ENCODE data around the gene LRCOL1. TPM values are rescaled to one million over a fixed set of nuclear protein-coding genes. Genes with fewer than 3 reads are reported as not detected.
A peak's percentile ranks its signal among the peaks of the same experiment; 100 is the strongest.

LRCOL1 gene
- total RNA-seq, 2 donors from 2014 or later = not detected

GRCh38 chr12:132615579-132616038 lies 5.2 kb upstream of the LRCOL1 start:
- no peak for DNase-seq (ENCODE audit: low spot score)
- peaks cover 3 to 35% of the 10 kb centered on the region in 2 donors for H3K9me3 ChIP-seq

GRCh38 chr12:132614861-132615578 lies 4.6 kb upstream of the LRCOL1 start:
- H3K27me3 ChIP-seq = peaks cover 26% of the 10 kb centered on the region in 2 donors
- peaks cover 3 to 35% of the 10 kb centered on the region in 2 donors for H3K9me3 ChIP-seq
- peak; percentile 84 for DNase-seq (ENCODE audit: low spot score)
- peak; percentile 69 to 92 for TF ChIP-seq CTCF (IDR thresholded peaks at IDR 0.05)
- H3K27ac ChIP-seq = no peak overlapping the region
- H3K4me3 ChIP-seq = no peak overlapping the region
- H3K4me1 ChIP-seq = peaks cover 0 to 4% of the 10 kb centered on the region in 2 donors
- no peaks in the 10 kb centered on the region for H3K36me3 ChIP-seq

More at GRCh38 chr12:132615579-132616038, 5.2 kb upstream of the LRCOL1 start:
- Histone ChIP-seq H3K4me1 (peaks cover 0 to 4% of the 10 kb centered on the region in 2 donors), H3K27ac (no peak overlapping the region), H3K4me3 (no peak overlapping the region), H3K36me3 (no peaks in the 10 kb centered on the region), H3K27me3 (peaks cover 26% of the 10 kb centered on the region in 2 donors)
- TF ChIP-seq CTCF (IDR thresholded peaks at IDR 0.05) = no peak

GRCh38 chr12:132614029-132614428 lies 3.6 kb upstream of the LRCOL1 start:
- Histone ChIP-seq H3K27me3 (peaks cover 16 to 21% of the 10 kb centered on the region in 2 donors), H3K9me3 (peaks cover 3 to 35% of the 10 kb centered on the region in 2 donors), H3K27ac (no peak overlapping the region), H3K4me1 (peaks cover 0 to 4% of the 10 kb centered on the region in 2 donors), H3K36me3 (no peaks in the 10 kb centered on the region), H3K4me3 (no peak overlapping the region)
- no peak for DNase-seq (ENCODE audit: low spot score)
- no peak for TF ChIP-seq CTCF (IDR thresholded peaks at IDR 0.05)

GRCh38 chr12:132611620-132612019 lies 1.2 kb upstream of the LRCOL1 start:
- H3K9me3 ChIP-seq = peaks cover 3 to 21% of the 10 kb centered on the region in 2 donors
- no peak overlapping the region for H3K27ac ChIP-seq
- no peak overlapping the region for H3K4me3 ChIP-seq
- H3K4me1 ChIP-seq = no peaks in the 10 kb centered on the region
- no peak for DNase-seq (ENCODE audit: low spot score)
- TF ChIP-seq CTCF (IDR thresholded peaks at IDR 0.05) = no peak
- no peaks in the 10 kb centered on the region for H3K36me3 ChIP-seq
- peaks cover 0 to 3% of the 10 kb centered on the region in 2 donors for H3K27me3 ChIP-seq

GRCh38 chr12:132610866-132611602 lies 652 bp upstream of the LRCOL1 start:
- no peak for TF ChIP-seq CTCF (IDR thresholded peaks at IDR 0.05)
- peaks cover 3 to 15% of the 10 kb centered on the region in 2 donors for H3K9me3 ChIP-seq

More at GRCh38 chr12:132610866-132611602, 652 bp upstream of the LRCOL1 start:
- H3K27me3 ChIP-seq = no peaks in the 10 kb centered on the region
- no peaks in the 10 kb centered on the region for H3K4me1 ChIP-seq
- DNase-seq (ENCODE audit: low spot score) = no peak
- no peak overlapping the region for H3K4me3 ChIP-seq
- H3K36me3 ChIP-seq = no peaks in the 10 kb centered on the region
- H3K27ac ChIP-seq = no peak overlapping the region
